Measurements from ENCODE around the gene LRBA. TPM values are rescaled to one million over a fixed set of nuclear protein-coding genes. Genes with fewer than 3 reads are reported as not detected.
"Not testable (repeated sequence)": the region's sequence is repeated elsewhere in the genome, so short reads cannot be mapped to it uniquely, and the experiment has no call there.

LRBA gene
- total and polyA plus RNA-seq, 2 of the 4 experiments (the other 2 are of a cell fraction): 10.2 to 51.6 TPM

DNA sequence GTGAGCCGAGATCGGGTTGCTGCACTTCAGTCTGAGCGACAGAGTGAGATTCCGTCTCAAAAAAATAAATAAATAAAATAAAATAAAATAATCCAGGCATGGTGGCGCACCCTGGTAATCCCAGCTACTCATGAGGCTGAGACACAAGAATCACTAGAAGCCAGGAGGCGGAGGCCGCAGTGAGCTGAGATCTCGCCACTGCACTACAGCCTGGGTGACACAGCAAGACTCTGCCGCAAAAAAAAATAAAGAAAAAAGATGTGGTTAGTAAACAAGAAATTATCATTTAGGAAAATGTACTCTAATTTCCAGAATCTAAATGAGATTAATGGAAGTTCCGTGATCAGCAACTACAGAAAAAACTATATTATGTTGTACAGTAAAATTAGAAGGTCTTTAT, 14.5 kb upstream of the LRBA start:
- Histone ChIP-seq H2BK15ac (ENCODE audit: low read depth, low read length) (no peak overlapping the region), H2AFZ (replicated peaks; ENCODE audit: low read length, poor library complexity) (no peak overlapping the region), H3K14ac (replicated peaks; ENCODE audit: low read depth, low read length) (no peak overlapping the region), H4K91ac (ENCODE audit: insufficient read depth, low read depth, low read length) (no peak overlapping the region), H3K23ac (ENCODE audit: low read depth, low read length) (no peak overlapping the region), H4K5ac (ENCODE audit: low read depth, low read length) (no peak overlapping the region), H2BK5ac (ENCODE audit: low read depth, low read length, poor library complexity, severe bottlenecking) (no peak overlapping the region), H3K56ac (ENCODE audit: extremely low read depth, insufficient read depth, low read length) (no peak overlapping the region), H3K9me1 (ENCODE audit: insufficient read depth, low read length) (no peaks in the 10 kb centered on the region; the same call in 1 of the 2 replicates), H3K4me1 (ENCODE audit: control insufficient read depth, insufficient read depth, low read length) (no peaks in the 10 kb centered on the region; the same call in 1 of the 2 replicates), H3K27ac (ENCODE audit: insufficient read depth, low read length) (no peak overlapping the region), H2AK5ac (ENCODE audit: low read depth, low read length) (no peak overlapping the region), H3K36me3 (ENCODE audit: control insufficient read depth, insufficient read depth, low read length) (no peaks in the 10 kb centered on the region), H3K79me1 (ENCODE audit: low read depth in 1 of 2, low read length in 2 of 2) (no peaks in the 10 kb centered on the region), H3K18ac (ENCODE audit: low read depth, low read length) (no peak overlapping the region), H4K20me1 (ENCODE audit: insufficient read depth, low read length) (no peaks in the 10 kb centered on the region), H3K27me3 (ENCODE audit: control insufficient read depth, insufficient read depth, low read length) (no peaks in the 10 kb centered on the region), H4K8ac (ENCODE audit: low read depth in 2 of 2, low read length in 2 of 2) (no peak overlapping the region), H2BK20ac (ENCODE audit: low read depth, low read length) (no peak overlapping the region), H3K4ac (ENCODE audit: low read depth, low read length) (no peak overlapping the region), H3K4me2 (ENCODE audit: low read depth, low read length) (no peak overlapping the region), H2BK120ac (ENCODE audit: low read depth, low read length) (no peak overlapping the region), H2AK9ac (replicated peaks; ENCODE audit: low read depth, low read length, poor library complexity) (no peak overlapping the region), H3K9ac (ENCODE audit: low read depth, low read length) (no peak overlapping the region), H3K4me3 (ENCODE audit: insufficient read depth, low read depth, low read length) (no peak overlapping the region), H3K9me3 (ENCODE audit: control insufficient read depth, insufficient read depth, low read length) (no peaks in the 10 kb centered on the region)
- dilution Hi-C loops (cut with HindIII; ENCODE audit: low sequenced_read_pairs, unreplicated experiment): no loop called here
- ChIA-PET POLR2A (ENCODE audit: unreplicated experiment) (no interaction called here), CTCF (no interaction called here)
- no peak for DNase-seq
- 94% methylated on average over 3 of the region's 10 CpGs; no CpG with 5 or more reads in 1 of the 2 experiments for WGBS, 2 experiments (ENCODE audit: extremely low coverage in 2 of 2, insufficient read length in 1 of 2)
- no peak for ATAC-seq (ENCODE audit: low read depth)
- no peak for TF ChIP-seq MAZ (IDR thresholded peaks at IDR 0.05; ENCODE audit: borderline replicate concordance, low read depth, low read length)
- in situ Hi-C loops (cut with MboI; ENCODE audit: low sequenced_read_pairs): no loop called here
- intact Hi-C loops (cut with micrococcal nuclease): no loop called here
- no TSS peak for BruUV-seq (replicated peaks)

DNA sequence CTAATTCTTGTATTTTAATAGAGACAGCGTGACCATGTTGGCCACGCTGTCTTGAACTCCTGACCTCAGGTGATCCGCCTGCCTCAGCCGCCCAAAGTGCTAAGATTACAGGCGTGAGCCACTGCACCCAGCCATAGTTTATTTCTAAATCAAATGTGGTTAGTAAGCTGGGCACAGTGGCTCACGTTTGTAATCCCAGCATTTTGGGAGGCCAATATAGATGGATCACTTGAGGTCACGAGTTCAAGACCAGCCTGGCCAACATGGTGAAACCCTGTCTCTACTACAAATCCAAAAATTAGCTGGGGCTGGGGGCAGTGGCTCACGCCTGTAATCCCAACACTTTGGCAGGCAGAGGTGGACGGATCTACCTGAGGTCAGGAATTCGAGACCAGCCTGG, 13.9 kb upstream of the LRBA start:
- intact Hi-C loops (cut with micrococcal nuclease); ATAC-seq (ENCODE audit: low read depth): not testable (repeated sequence)

More for the DNA sequence above, 13.9 kb upstream of the LRBA start:
- dilution Hi-C loops (cut with HindIII; ENCODE audit: low sequenced_read_pairs, unreplicated experiment); H3K79me1 ChIP-seq (ENCODE audit: low read depth in 1 of 2, low read length in 2 of 2); H2AFZ ChIP-seq (replicated peaks; ENCODE audit: low read length, poor library complexity); H3K18ac ChIP-seq (ENCODE audit: low read depth, low read length); H3K4me1 ChIP-seq (ENCODE audit: control insufficient read depth, insufficient read depth, low read length); H2AK5ac ChIP-seq (ENCODE audit: low read depth, low read length); H3K9me3 ChIP-seq (ENCODE audit: control insufficient read depth, insufficient read depth, low read length); H2BK120ac ChIP-seq (ENCODE audit: low read depth, low read length); POLR2A ChIA-PET (ENCODE audit: unreplicated experiment); H4K20me1 ChIP-seq (ENCODE audit: insufficient read depth, low read length); BruUV-seq (replicated peaks); H3K27ac ChIP-seq (ENCODE audit: insufficient read depth, low read length); H3K9me1 ChIP-seq (ENCODE audit: insufficient read depth, low read length); H2AK9ac ChIP-seq (replicated peaks; ENCODE audit: low read depth, low read length, poor library complexity); H4K8ac ChIP-seq (ENCODE audit: low read depth in 2 of 2, low read length in 2 of 2); H2BK20ac ChIP-seq (ENCODE audit: low read depth, low read length); H3K9ac ChIP-seq (ENCODE audit: low read depth, low read length); H3K56ac ChIP-seq (ENCODE audit: extremely low read depth, insufficient read depth, low read length); H4K91ac ChIP-seq (ENCODE audit: insufficient read depth, low read depth, low read length); DNase-seq; H2BK15ac ChIP-seq (ENCODE audit: low read depth, low read length); H3K14ac ChIP-seq (replicated peaks; ENCODE audit: low read depth, low read length); H2BK5ac ChIP-seq (ENCODE audit: low read depth, low read length, poor library complexity, severe bottlenecking); H3K36me3 ChIP-seq (ENCODE audit: control insufficient read depth, insufficient read depth, low read length); in situ Hi-C loops (cut with MboI; ENCODE audit: low sequenced_read_pairs); H4K5ac ChIP-seq (ENCODE audit: low read depth, low read length); H3K23ac ChIP-seq (ENCODE audit: low read depth, low read length); H3K4ac ChIP-seq (ENCODE audit: low read depth, low read length); H3K4me3 ChIP-seq (ENCODE audit: insufficient read depth, low read depth, low read length); H3K27me3 ChIP-seq (ENCODE audit: control insufficient read depth, insufficient read depth, low read length); H3K4me2 ChIP-seq (ENCODE audit: low read depth, low read length): not testable (repeated sequence)
- 80% methylated on average over 1 of the region's 10 CpGs; no CpG with 5 or more reads in 1 of the 2 experiments for WGBS, 2 experiments (ENCODE audit: extremely low coverage in 2 of 2, insufficient read length in 1 of 2)
- CTCF ChIA-PET: interaction anchor here (0.6 kb wide), 1 partner anchor 9 kb away, joined by 8 read pairs; no protein-coding TSS in a partner anchor
